Spleen (tissue), 11 donors: Measurements from ENCODE around the gene COMMD9. TPM values are rescaled to one million over a fixed set of nuclear protein-coding genes. Genes with fewer than 3 reads are reported as not detected.

ENCODE experiments used
- DNase-seq: peaks from one replicate; pipeline ENCODE4 v3.0.0-alpha.2; 2020
- H3K27ac ChIP-seq, 8 donors: fragments of 200-600 bp; sonication (generic) in 7 of 8; 1 replicate in 4 of 8; 2 replicates in 4 of 8; pipeline versions ENCODE4 v1.5.0 to v1.8.0; 2016 to 2021; ENCODE audit warnings: inconsistent platforms in 4 of 8, mild to moderate bottlenecking in 4 of 8, moderate library complexity in 1 of 8
- H3K27me3 ChIP-seq, 7 donors: fragments of 200-600 bp; sonication (generic) in 6 of 7; replicated peaks in 1 of 7; 1 replicate in 4 of 7; 2 replicates in 3 of 7; pipeline versions ENCODE4 v1.5.0 to v1.8.0; 2016 to 2021; ENCODE audit warnings: inconsistent platforms in 3 of 7, mild to moderate bottlenecking in 1 of 7
- H3K36me3 ChIP-seq, 6 donors: fragments of 200-600 bp; sonication (generic) in 5 of 6; 1 replicate in 4 of 6; 2 replicates in 2 of 6; pipeline versions ENCODE4 v1.5.0 to v1.8.0; 2016 to 2021; ENCODE audit warnings: inconsistent platforms in 2 of 6
- H3K4me1 ChIP-seq, 6 donors: fragments of 200-600 bp; sonication (generic) in 5 of 6; 1 replicate in 3 of 6; 2 replicates in 3 of 6; pipeline versions ENCODE4 v1.5.0 to v1.8.0; 2016 to 2021; ENCODE audit warnings: inconsistent platforms in 3 of 6
- H3K4me3 ChIP-seq, 8 donors: fragments of 200-600 bp; sonication (generic) in 7 of 8; 1 replicate in 4 of 8; 2 replicates in 4 of 8; pipeline versions ENCODE4 v1.5.0 to v1.8.0; 2016 to 2021; ENCODE audit warnings: inconsistent platforms in 4 of 8, mild to moderate bottlenecking in 4 of 8, moderate library complexity in 2 of 8
- H3K9me3 ChIP-seq, 8 donors: fragments of 200-600 bp; sonication (generic) in 7 of 8; 1 replicate in 4 of 8; 2 replicates in 4 of 8; pipeline versions ENCODE4 v1.5.0 to v1.8.0; 2016 to 2021; ENCODE audit warnings: inconsistent platforms in 4 of 8
- POLR2A ChIP-seq, 3 donors: fragments of 450-650 bp; IDR thresholded peaks; one replicate each; pipeline ENCODE4 v1.5.1; 2017; ENCODE audit warnings: antibody characterized with exemption in 3 of 3, mild to moderate bottlenecking in 1 of 3
- POLR2AphosphoS5 ChIP-seq, 3 donors: sonication (generic); formaldehyde crosslinking; IDR thresholded peaks; one replicate each; pipeline ENCODE4 v1.5.1; 2017; ENCODE audit warnings: antibody characterized with exemption in 3 of 3
- WGBS, 5 donors: extraction: QIAGEN DNeasy Blood & Tissue Kit in 3 of 5; methylation state at CpG; one replicate each; pipeline versions ENCODE4 v1.1.5 to v1.1.7; 2013 to 2018; 5-methylcytosine and 5-hydroxymethylcytosine counted together
- intact Hi-C: fragments of 100-400 bp; cut with DNase I; formaldehyde crosslinking; loops from one replicate; pipeline ENCODE4 v1.15.0; 2023; ENCODE audit warnings: low total_unique reads
- polyA plus RNA-seq, 3 donors: library from polyadenylated mRNA; stranded (reverse); fragments of 200-250 nt; gene quantifications; one replicate each; pipeline ENCODE4 v1.2.1, GENCODE V29; 2013
- total RNA-seq, 7 donors: library from RNA; depleted of rRNA in 3 of 7; stranded (reverse); fragments of >200 nt in 3 of 7; fragmentation: NEBNext Ultra II Directional in 4 of 7; extraction: Animal tissue kit (Norgen Biotek cat#: 25700) in 4 of 7; gene quantifications; one replicate each; pipeline versions ENCODE4 v1.1.0 to v1.2.1, GENCODE V29; 2016 to 2021
- TF ChIP-seq, protein P1 (sequence below), 11 experiments: fragments of 200-600 bp in 7 of 11; fragments of 450-650 bp in 4 of 11; sonication (generic) in 4 of 11; IDR thresholded peaks in 8 of 11; conservative IDR thresholded peaks in 3 of 11; 1 replicate in 7 of 11; 2 replicates in 4 of 11; pipeline versions ENCODE4 v1.4.0 to v1.8.0; 2016 to 2021; ENCODE audit warnings: antibody characterized with exemption in 11 of 11, inconsistent platforms in 4 of 11, mild to moderate bottlenecking in 1 of 11
- donor health status: healthy with polysubstance abuse.
- donor health status: DM: no; HTN: no; CAD: no; lungs with moderate emphysema.
- donor health status: DM: no; HTN: no; CAD: no.
- donor health status: Bipolar disorder and iron deficiency.
- donor health status: healthy.
- donor health status: DM: no; HTN: no; CAD: no.
- donor health status: DM: yes; HTN: yes; CAD: no.

COMMD9 gene
- total and polyA plus RNA-seq, 10 donors, result 27.3 to 63.5 (median 50.7) TPM

DNA sequence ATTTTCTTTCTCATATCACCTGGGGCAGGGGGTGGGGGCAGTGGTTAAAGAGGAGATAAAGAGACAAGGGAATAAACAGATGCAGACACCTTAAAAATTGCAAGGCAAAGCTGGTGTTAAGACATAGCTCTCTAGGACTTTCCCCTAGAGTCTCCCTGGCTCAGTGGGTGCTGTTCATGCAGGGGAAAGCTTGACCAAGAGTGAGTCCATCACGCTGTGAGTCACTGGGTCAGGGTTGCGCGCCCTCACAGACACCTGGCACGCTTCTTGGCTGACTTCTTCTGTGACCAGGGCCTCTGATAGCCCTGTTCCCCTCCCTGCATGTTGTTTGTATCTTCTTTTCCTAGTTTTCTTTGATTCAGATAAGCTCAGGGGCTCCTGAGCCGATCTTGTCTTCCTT, 31.9 kb downstream of the COMMD9 start:
- TF ChIP-seq POLR2AphosphoS5 (IDR thresholded peaks at IDR 0.05) (no peak), POLR2A (IDR thresholded peaks at IDR 0.05) (no peak)
- TF ChIP-seq, protein P1, sequence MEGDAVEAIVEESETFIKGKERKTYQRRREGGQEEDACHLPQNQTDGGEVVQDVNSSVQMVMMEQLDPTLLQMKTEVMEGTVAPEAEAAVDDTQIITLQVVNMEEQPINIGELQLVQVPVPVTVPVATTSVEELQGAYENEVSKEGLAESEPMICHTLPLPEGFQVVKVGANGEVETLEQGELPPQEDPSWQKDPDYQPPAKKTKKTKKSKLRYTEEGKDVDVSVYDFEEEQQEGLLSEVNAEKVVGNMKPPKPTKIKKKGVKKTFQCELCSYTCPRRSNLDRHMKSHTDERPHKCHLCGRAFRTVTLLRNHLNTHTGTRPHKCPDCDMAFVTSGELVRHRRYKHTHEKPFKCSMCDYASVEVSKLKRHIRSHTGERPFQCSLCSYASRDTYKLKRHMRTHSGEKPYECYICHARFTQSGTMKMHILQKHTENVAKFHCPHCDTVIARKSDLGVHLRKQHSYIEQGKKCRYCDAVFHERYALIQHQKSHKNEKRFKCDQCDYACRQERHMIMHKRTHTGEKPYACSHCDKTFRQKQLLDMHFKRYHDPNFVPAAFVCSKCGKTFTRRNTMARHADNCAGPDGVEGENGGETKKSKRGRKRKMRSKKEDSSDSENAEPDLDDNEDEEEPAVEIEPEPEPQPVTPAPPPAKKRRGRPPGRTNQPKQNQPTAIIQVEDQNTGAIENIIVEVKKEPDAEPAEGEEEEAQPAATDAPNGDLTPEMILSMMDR (IDR thresholded peaks at IDR 0.05 in 8 of 11, conservative IDR thresholded peaks at IDR 0.05 in 3 of 11), result no peak
- H3K36me3 ChIP-seq, result no peaks in the 10 kb centered on the region
- 55 to 73% (median 70%) methylated on average over 5 of the region's 5 CpGs for WGBS, 5 donors
- peaks cover 0 to 3% (median 0%) of the 10 kb centered on the region in 6 donors for H3K4me1 ChIP-seq
- DNase-seq, result no peak
- peaks cover 0 to 7% (median 5%) of the 10 kb centered on the region in 8 donors for H3K9me3 ChIP-seq
- no peak overlapping the region for H3K27ac ChIP-seq
- no peak overlapping the region for H3K4me3 ChIP-seq
- intact Hi-C loops, result no loop called here
- H3K27me3 ChIP-seq, result peaks cover 0 to 28% (median 0%) of the 10 kb centered on the region in 7 donors

GRCh38 chr11:36254713-36255112, 34.5 kb downstream of the COMMD9 start:
- TF ChIP-seq POLR2AphosphoS5 (IDR thresholded peaks at IDR 0.05) (no peak), POLR2A (IDR thresholded peaks at IDR 0.05) (no peak)
- TF ChIP-seq, protein P1 (IDR thresholded peaks at IDR 0.05 in 8 of 11, conservative IDR thresholded peaks at IDR 0.05 in 3 of 11), result no peak
- Histone ChIP-seq H3K9me3 (peaks cover 0 to 20% (median 5%) of the 10 kb centered on the region in 8 donors), H3K4me1 (peaks cover 0 to 3% (median 0%) of the 10 kb centered on the region in 6 donors), H3K27ac (no peak overlapping the region), H3K27me3 (peaks cover 0 to 24% (median 0%) of the 10 kb centered on the region in 7 donors), H3K4me3 (no peak overlapping the region), H3K36me3 (no peaks in the 10 kb centered on the region)
- DNase-seq, result no peak
- 80 to 98% (median 84%) methylated on average over 1 of the region's 1 CpG for WGBS, 5 donors
- intact Hi-C loops, result no loop called here

- H3K27ac ChIP-seq, result no peak overlapping the region
- intact Hi-C loops, result no loop called here
- H3K36me3 ChIP-seq, result no peaks in the 10 kb centered on the region
- H3K4me1 ChIP-seq, result no peaks in the 10 kb centered on the region
- peaks cover 0 to 14% (median 0%) of the 10 kb centered on the region in 7 donors for H3K27me3 ChIP-seq
- WGBS, 5 donors, result 54 to 75% (median 60%) methylated on average over 5 of the region's 5 CpGs
- no peak for DNase-seq
- H3K9me3 ChIP-seq, result peaks cover 0 to 20% (median 5%) of the 10 kb centered on the region in 8 donors
- TF ChIP-seq, protein P1 (IDR thresholded peaks at IDR 0.05 in 8 of 11, conservative IDR thresholded peaks at IDR 0.05 in 3 of 11), result no peak
- TF ChIP-seq POLR2A (IDR thresholded peaks at IDR 0.05) (no peak), POLR2AphosphoS5 (IDR thresholded peaks at IDR 0.05) (no peak)
- no peak overlapping the region for H3K4me3 ChIP-seq
These were observed 36.0 kb downstream of the COMMD9 start for GRCh38 chr11:36253238-36253637.

GRCh38 chr11:36251823-36252222, 37.4 kb downstream of the COMMD9 start:
- H3K4me1 ChIP-seq, result no peaks in the 10 kb centered on the region
- TF ChIP-seq POLR2A (IDR thresholded peaks at IDR 0.05) (no peak), POLR2AphosphoS5 (IDR thresholded peaks at IDR 0.05) (no peak)
- TF ChIP-seq, protein P1 (IDR thresholded peaks at IDR 0.05 in 8 of 11, conservative IDR thresholded peaks at IDR 0.05 in 3 of 11), result no peak
- H3K27ac ChIP-seq, result no peak overlapping the region
- H3K9me3 ChIP-seq, result peaks cover 0 to 20% (median 5%) of the 10 kb centered on the region in 8 donors
- 66 to 82% (median 68%) methylated on average over 2 of the region's 2 CpGs for WGBS, 5 donors
- H3K27me3 ChIP-seq, result peaks cover 0 to 12% (median 0%) of the 10 kb centered on the region in 7 donors
- DNase-seq, result no peak
- intact Hi-C loops, result no loop called here
- no peak overlapping the region for H3K4me3 ChIP-seq
- H3K36me3 ChIP-seq, result no peaks in the 10 kb centered on the region
